ENCODE measurements around the gene DGKZ. TPM values are rescaled to one million over a fixed set of nuclear protein-coding genes. Genes with fewer than 3 reads are reported as not detected.

DGKZ gene
- total RNA-seq, 1 experiment from 2014 or later: 68.9 TPM

DNA sequence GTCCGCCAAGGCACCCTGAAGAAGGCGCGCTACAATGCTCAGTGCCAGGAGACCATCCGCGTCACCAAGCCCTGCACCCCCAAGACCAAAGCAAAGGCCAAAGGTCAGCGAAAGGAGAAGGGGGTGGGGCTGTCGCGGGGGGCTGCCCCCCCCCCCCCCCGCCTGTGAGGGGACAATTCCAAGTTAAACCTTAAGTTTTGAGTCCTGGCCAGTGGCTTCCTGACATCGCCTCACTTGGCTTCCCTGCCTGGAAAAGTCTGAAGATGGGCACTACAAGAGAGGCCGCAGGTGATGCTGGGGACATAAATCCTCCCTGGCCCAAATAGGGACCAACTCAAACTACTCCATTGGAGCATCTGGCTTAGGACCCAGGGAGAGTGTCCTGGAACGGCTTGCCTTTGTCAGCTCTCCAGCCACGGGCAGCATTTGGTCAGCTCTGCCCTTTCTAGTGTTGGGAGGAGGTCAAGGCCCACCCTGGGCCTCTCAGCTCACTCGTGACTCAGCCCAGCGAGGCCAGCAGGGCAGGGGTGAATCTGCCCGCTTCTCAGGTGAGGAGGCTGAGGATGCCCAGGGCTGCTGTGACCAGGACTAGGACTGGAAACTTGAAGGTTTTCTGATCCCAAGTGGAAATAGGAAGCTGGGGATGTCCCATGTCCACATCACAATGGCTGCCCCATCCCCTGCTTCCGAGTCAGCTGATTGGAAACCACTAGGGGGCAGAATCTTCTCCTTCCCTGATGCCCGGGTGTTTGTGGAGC is 35.6 kb downstream of the DGKZ start:
- Histone ChIP-seq H4K8ac (replicated peaks; ENCODE audit: insufficient read length, low read depth, low read length) (no peak overlapping the region), H3K9me3 (ENCODE audit: control insufficient read depth, low read depth, low read length) (no peaks in the 10 kb centered on the region), H3K9ac (ENCODE audit: extremely low read depth, insufficient read length, low read length) (no peak overlapping the region), H3K27me3 (ENCODE audit: insufficient read depth, low read length) (no peaks in the 10 kb centered on the region), H2AK5ac (ENCODE audit: insufficient read length, low read length) (no peak overlapping the region), H3K23ac (ENCODE audit: insufficient read length, low read depth, low read length) (no peak overlapping the region), H3K56ac (ENCODE audit: insufficient read length, low read depth, low read length) (no peak overlapping the region), H3K79me2 (ENCODE audit: insufficient read depth, low read length) (no peaks in the 10 kb centered on the region), H2BK15ac (ENCODE audit: low read depth, low read length) (no peak overlapping the region), H3K23me2 (ENCODE audit: insufficient read length, low read depth, low read length, poor library complexity, severe bottlenecking) (peaks cover 8% of the 10 kb centered on the region), H2BK120ac (ENCODE audit: low read depth, low read length, poor library complexity, severe bottlenecking) (no peak overlapping the region), H3K79me1 (ENCODE audit: insufficient read depth, low read depth, low read length, poor library complexity, severe bottlenecking) (no peaks in the 10 kb centered on the region), H3K4ac (ENCODE audit: low read depth, low read length) (no peak overlapping the region), H4K5ac (ENCODE audit: insufficient read length, low read depth, low read length) (no peak overlapping the region), H4K91ac (ENCODE audit: insufficient read length, low read depth, low read length) (no peak overlapping the region), H2BK5ac (ENCODE audit: insufficient read length, low read length) (no peak overlapping the region), H3K27ac (ENCODE audit: insufficient read length, low read depth, low read length) (no peak overlapping the region), H2BK20ac (ENCODE audit: low read depth, low read length, poor library complexity, severe bottlenecking) (no peak overlapping the region), H3T11ph (ENCODE audit: low read length) (no peak overlapping the region), H3K14ac (ENCODE audit: insufficient read depth, low read length) (peak overlapping the region; percentile 88), H2BK12ac (ENCODE audit: insufficient read length, low read depth, low read length) (no peak overlapping the region), H3K4me2 (ENCODE audit: insufficient read depth, insufficient read length, low read length) (peak overlapping the region; percentile 71), H4K20me1 (ENCODE audit: control insufficient read depth, insufficient read depth, insufficient read length) (no peaks in the 10 kb centered on the region), H3K18ac (ENCODE audit: insufficient read length, low read depth, low read length) (no peak overlapping the region), H2AFZ (ENCODE audit: low read length) (no peak overlapping the region), H3K4me1 (ENCODE audit: insufficient read depth, low read length) (peaks cover 4% of the 10 kb centered on the region; the same call in 1 of the 2 replicates)
- TF ChIP-seq CTCF (conservative IDR thresholded peaks at IDR 0.05): peak; percentile 82
- Mint-ChIP-seq H3K36me3 (ENCODE audit: insufficient read depth in 1 of 3, low read depth in 3 of 3) (peaks cover 7 to 12% (median 11%) of the 10 kb centered on the region in 3 experiments), H3K4me3 (peak overlapping the region; percentile 79 to 86), H3K27me3 (ENCODE audit: low read depth) (peaks cover 31% of the 10 kb centered on the region), H3K27ac (no peak overlapping the region), H3K9me3 (no peaks in the 10 kb centered on the region), H3K4me1 (peaks cover 6 to 31% of the 10 kb centered on the region in 2 experiments)
- WGBS (ENCODE audit: extremely low coverage, insufficient read length, low lambda C conversion rate): no CpG with 5 or more reads among the region's 18 CpGs
- DNase-seq: peak; percentile 75
